ENCODE results near the gene SIGLEC7. TPM values are rescaled to one million over a fixed set of nuclear protein-coding genes. Genes with fewer than 3 reads are reported as not detected.

Gene SIGLEC7
- total and polyA plus RNA-seq, 8 donors: 0.12 to 3.0 (median 0.23) TPM

GRCh38 chr19:51145916-51146493, 3.9 kb downstream of the SIGLEC7 start:
- H3K9me3 ChIP-seq: no peaks in the 10 kb centered on the region
- DNase-seq: no peak
- H3K36me3 ChIP-seq: no peaks in the 10 kb centered on the region
- no peak overlapping the region for H3K4me3 ChIP-seq
- intact Hi-C loops (cut with DNase I): no loop called here
- H3K4me1 ChIP-seq: no peaks in the 10 kb centered on the region
- ATAC-seq: no peak
- no peak overlapping the region for H3K27ac ChIP-seq
- H3K27me3 ChIP-seq: no peaks in the 10 kb centered on the region
- FAIRE-seq: no peak
- no peak for TF ChIP-seq CTCF (IDR thresholded peaks at IDR 0.05)
- WGBS, 2 donors: 45 to 49% methylated on average over 4 of the region's 4 CpGs

- DNase-seq (no peak), ATAC-seq (no peak), FAIRE-seq (no peak)
- Histone ChIP-seq H3K4me3 (no peak overlapping the region), H3K4me1 (no peaks in the 10 kb centered on the region), H3K9me3 (no peaks in the 10 kb centered on the region), H3K27ac (no peak overlapping the region), H3K36me3 (no peaks in the 10 kb centered on the region), H3K27me3 (no peaks in the 10 kb centered on the region)
- intact Hi-C loops (cut with DNase I): no loop called here
- no peak for TF ChIP-seq CTCF (IDR thresholded peaks at IDR 0.05)
- WGBS, 2 donors: 80 to 85% methylated on average over 7 of the region's 7 CpGs
These were observed 4.7 kb downstream of the SIGLEC7 start for GRCh38 chr19:51146751-51147150.

GRCh38 chr19:51147663-51148062, 5.6 kb downstream of the SIGLEC7 start:
- intact Hi-C loops (cut with DNase I): no loop called here
- WGBS, 2 donors: 60 to 63% methylated on average over 1 of the region's 1 CpG
- Histone ChIP-seq H3K27me3 (no peaks in the 10 kb centered on the region), H3K4me3 (no peak overlapping the region), H3K36me3 (no peaks in the 10 kb centered on the region), H3K9me3 (no peaks in the 10 kb centered on the region), H3K27ac (no peak overlapping the region), H3K4me1 (no peaks in the 10 kb centered on the region)
- ATAC-seq: no peak
- DNase-seq: no peak
- FAIRE-seq: no peak
- TF ChIP-seq CTCF (IDR thresholded peaks at IDR 0.05): no peak

- Histone ChIP-seq H3K4me1 (no peaks in the 10 kb centered on the region), H3K27ac (no peak overlapping the region), H3K4me3 (no peak overlapping the region), H3K36me3 (no peaks in the 10 kb centered on the region), H3K9me3 (no peaks in the 10 kb centered on the region), H3K27me3 (no peaks in the 10 kb centered on the region)
- FAIRE-seq (no peak), ATAC-seq (peak in 1 of 4 donors; percentile 39), DNase-seq (no peak)
- 61 to 75% methylated on average over 3 of the region's 3 CpGs for WGBS, 2 donors
- TF ChIP-seq CTCF (IDR thresholded peaks at IDR 0.05): no peak
- intact Hi-C loops (cut with DNase I): no loop called here
These were observed 6.5 kb downstream of the SIGLEC7 start for GRCh38 chr19:51148580-51148979.

GRCh38 chr19:51150627-51151026, 8.5 kb downstream of the SIGLEC7 start:
- no peak for ATAC-seq
- intact Hi-C loops (cut with DNase I): no loop called here
- TF ChIP-seq CTCF (IDR thresholded peaks at IDR 0.05): no peak
- Histone ChIP-seq H3K27me3 (peaks cover 0 to 5% (median 0%) of the 10 kb centered on the region in 4 donors), H3K4me1 (no peaks in the 10 kb centered on the region), H3K9me3 (no peaks in the 10 kb centered on the region), H3K36me3 (no peaks in the 10 kb centered on the region), H3K4me3 (no peak overlapping the region), H3K27ac (no peak overlapping the region)
- WGBS, 2 donors: 39 to 51% methylated on average over 3 of the region's 3 CpGs
- FAIRE-seq: no peak
- no peak for DNase-seq
